Left lobe of liver (tissue), 2 donors: ENCODE results near the gene ESPN. TPM values are rescaled to one million over a fixed set of nuclear protein-coding genes. Genes with fewer than 3 reads are reported as not detected.
A peak's percentile ranks its signal among the peaks of the same experiment; 100 is the strongest.

Experiments used
- ATAC-seq: fragments of 200-7000 bp; cut with Tn5 transposase; one replicate; pipeline ENCODE4 v1.9.1; 2020; ENCODE audit warnings: mild to moderate bottlenecking, moderate library complexity
- DNase-seq: peaks from one replicate; pipeline ENCODE4 v3.0.0-alpha.2; 2020; ENCODE audit warnings: low spot score
- total RNA-seq: library from RNA; stranded (reverse); gene quantifications from one replicate; pipeline ENCODE4 v1.2.1, GENCODE V29; 2021
- donor health status: DM: no; HTN: no; CAD: no; lungs with moderate emphysema.
- donor health status: DM: no; HTN: yes; CAD: no.

ESPN gene
- total RNA-seq, 1 donor from 2014 or later: 172 TPM

DNA sequence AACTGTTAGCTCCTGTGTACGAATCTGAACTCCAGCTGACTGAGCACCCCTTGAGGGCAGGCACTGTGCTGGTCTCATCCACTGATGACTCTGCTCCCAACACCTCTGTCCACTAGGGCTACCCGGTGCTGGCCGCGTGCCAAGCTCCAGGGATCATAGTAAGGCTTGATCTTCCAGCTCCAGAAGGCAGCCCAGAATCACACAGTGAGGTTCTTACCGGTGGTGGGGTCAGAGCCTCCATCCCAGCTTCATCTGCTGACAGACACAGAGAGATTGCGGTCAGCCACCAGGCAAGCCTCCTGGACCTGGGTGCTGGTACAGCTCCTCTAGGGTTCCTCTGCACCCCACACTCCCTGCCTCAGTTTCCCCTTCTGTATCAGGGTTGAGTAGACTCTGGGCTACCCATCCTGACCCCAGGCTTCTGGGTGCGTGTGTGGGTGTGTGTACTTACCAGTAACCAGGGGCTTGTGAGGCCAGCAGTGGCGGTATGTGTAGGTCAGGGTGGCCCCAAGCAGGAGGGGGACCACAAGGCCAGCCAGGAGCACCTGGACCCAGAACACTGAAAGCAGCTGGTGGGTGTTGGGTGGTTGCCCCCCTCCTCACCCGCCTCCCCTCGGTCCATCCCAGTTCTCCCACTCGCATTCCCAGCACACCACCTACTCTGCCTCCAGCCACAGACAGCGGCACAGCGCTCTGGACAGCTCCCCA lies 38.0 kb downstream of the ESPN start:
- ATAC-seq (peak; percentile 25), DNase-seq (no peak)

DNA sequence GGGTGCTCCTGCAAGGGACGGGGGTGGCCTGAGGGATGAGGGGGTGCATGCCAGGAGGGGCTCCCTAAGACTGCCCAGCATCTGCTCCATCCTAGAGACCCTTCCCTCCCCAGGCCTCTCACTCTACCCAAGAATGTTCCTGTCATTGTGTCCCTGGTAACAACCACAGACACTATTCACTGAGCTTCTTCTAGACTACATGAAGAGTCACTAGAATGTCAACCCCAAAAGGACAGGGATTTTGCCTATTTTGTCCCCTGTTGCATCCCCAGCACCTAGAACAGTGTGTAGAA lies 38.5 kb downstream of the ESPN start:
- DNase-seq (no peak), ATAC-seq (no peak)

DNA sequence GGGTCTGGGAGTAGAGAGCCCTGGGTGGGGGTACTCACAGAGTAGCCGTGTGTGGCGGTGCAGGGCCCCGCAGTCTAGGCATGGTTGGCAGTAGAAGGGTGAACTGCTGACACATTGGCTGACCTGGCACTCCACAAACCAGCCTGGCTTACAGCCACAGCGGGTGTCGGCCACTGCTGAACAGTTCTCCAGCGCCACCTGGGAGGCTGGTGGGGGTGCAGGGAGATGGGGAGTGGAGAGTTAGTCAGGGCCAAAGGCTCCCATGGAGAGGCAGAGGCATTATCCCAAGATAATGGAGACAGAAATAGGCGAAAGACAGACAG lies 39.9 kb downstream of the ESPN start:
- ATAC-seq: peak; percentile 88
- DNase-seq: peak; percentile 92

DNA sequence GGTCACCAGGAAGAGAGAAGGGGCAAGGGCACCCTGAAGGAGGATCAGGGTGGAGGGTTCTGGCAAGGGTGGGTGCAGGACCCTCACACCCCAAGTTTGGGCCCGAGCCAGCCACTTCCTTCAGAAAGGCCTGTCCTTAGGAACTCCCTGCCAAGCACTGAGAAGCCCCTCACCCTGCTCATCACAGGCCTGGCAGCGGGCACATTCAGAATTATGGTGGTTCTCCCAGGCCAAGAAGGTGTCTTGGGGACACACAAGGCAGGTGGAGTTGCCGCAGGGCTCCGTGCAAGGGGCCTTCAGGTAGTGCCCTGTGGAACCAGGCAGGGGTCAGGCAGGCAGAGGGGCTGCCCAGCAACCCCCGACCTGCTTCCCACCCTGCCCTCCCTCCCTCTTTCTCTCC lies 40.3 kb downstream of the ESPN start:
- ATAC-seq (no peak), DNase-seq (no peak)

DNA sequence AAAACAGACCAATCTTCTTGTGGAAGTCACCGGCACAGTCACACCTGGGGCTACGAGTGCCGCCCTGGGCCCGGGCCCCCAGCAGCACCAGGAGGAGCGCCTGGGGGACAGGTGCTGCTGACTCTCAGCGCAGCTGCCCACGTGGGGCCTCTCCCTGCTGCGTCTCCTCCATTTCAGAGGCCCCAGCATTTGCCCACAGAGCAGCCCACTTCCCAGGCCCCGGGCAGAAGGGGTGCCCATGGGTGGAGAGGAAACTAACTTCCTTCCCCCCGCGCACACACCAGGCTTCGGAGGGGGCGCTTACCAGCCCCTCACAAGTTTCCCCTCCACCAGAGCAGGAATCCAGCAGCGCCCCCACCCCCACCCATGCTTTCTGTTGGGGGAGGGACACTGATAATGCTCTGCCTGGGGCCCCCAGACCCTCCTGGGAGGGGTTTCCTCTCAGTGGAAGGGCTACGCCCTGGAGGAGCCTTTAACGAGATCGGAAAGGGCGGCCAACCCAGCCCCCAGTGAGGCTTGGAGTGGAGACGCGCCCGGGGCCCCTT lies 41.0 kb downstream of the ESPN start:
- ATAC-seq (no peak), DNase-seq (no peak)

DNA sequence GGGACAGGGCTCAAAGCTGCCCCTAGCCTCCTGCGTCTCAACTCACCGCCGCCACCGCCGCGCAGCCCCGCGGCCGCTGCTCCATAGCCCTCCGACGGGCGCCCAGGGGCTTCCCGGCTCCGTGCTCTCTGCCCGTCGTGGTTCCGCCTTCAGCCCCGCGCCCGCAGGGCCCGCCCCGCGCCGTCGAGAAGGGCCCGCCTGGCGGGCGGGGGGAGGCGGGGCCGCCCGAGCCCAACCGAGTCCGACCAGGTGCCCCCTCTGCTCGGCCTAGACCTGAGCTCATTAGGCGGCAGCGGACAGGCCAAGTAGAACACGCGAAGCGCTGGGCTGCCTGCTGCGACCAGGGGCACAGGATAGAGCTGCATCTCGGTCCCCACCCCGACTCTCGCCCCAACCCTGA lies 41.4 kb downstream of the ESPN start, which contains the start of gene TNFRSF25:
TNFRSF25 (minus strand) TSS at position 151 of the 400 bp plus-strand sequence; CDS start at position 85, 66 bp downstream.
- DNase-seq (no peak), ATAC-seq (no peak)

DNA sequence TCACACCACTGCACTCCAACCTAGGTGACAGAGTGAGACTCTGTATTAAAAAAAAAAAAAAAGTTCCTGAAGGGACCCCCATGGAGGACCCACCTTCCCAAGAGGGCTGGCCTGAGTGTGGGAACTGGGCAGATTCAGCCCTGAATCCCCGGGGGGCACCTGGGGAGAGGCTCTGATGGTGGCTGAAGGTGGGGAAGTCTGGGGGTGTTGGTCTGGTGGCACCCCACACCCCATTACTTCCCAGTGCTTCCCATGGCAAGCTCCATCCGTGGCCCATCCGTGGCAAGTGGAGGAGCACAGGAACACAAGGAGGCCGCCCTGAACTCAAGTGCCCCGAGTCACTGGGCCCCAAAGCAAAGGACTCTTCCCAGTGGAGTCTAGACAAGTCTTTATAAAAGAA lies 42.2 kb downstream of the ESPN start:
- ATAC-seq: no peak
- DNase-seq: no peak

DNA sequence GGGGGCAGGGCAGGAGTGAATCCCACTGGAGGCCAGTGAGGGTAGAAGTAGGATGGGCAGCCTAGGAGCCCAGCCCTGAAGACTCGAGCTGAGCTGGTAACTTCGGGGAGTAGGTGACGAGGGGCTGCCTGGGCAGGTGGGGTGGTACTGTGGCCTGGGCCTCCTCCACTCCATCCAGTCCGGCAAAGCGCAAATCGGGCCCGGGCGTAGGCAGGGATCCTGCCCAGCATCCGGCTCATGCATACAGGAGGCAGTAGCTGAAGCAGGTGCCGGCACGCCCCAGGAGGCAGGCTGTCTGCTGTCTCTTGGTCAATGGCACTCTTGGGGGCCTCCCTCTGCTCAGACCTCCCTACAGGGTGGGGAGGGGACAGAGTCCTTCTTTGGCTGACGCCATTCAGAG lies 42.6 kb downstream of the ESPN start:
- ATAC-seq (no peak), DNase-seq (no peak)

DNA sequence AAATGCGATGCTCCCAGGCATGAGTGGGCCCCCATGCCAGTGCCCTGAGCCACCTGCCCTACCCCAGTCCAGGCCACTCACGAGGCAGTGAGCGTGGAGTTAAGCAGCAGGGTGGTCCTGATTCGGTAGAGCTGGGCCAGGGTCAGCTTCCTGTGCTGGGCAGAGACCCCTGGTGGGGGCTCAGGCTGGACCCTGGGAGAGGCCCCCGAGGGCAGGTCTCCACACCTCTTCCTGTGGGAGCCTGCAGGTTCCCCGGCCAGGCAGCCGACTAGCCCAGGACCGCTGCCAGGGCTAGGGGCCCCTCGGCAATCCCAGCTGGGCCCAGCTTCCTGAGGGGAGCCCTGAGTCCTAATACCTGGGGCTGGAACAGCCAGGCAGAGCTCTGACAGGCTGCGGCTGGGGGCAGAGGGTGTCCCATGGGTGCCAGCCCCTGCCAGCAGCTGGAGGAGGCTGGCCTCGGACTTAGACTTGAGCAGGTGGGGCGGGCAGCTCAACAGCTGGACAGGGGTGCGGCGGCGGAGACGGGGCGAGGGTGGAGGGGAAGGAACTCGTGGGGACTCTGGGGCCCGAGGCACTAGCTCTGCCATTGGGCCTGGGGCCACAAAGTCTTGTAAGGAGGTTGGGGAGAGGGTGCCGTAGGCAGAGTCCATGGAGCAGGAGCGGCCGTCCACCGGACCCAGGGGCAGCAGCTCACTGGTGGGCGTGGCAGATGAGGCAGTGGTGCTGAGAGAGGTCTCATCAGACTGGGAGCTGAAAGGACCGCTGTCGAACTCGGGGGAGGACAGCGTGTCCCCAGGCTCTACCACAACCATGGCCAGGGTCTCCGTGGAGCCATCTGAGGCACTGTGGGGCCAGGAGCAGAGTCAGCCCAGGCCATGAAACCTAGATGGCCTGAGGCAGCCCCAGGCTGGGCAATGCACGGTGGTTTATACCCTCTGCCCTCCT lies 43.4 kb downstream of the ESPN start:
- DNase-seq (no peak), ATAC-seq (no peak)

DNA sequence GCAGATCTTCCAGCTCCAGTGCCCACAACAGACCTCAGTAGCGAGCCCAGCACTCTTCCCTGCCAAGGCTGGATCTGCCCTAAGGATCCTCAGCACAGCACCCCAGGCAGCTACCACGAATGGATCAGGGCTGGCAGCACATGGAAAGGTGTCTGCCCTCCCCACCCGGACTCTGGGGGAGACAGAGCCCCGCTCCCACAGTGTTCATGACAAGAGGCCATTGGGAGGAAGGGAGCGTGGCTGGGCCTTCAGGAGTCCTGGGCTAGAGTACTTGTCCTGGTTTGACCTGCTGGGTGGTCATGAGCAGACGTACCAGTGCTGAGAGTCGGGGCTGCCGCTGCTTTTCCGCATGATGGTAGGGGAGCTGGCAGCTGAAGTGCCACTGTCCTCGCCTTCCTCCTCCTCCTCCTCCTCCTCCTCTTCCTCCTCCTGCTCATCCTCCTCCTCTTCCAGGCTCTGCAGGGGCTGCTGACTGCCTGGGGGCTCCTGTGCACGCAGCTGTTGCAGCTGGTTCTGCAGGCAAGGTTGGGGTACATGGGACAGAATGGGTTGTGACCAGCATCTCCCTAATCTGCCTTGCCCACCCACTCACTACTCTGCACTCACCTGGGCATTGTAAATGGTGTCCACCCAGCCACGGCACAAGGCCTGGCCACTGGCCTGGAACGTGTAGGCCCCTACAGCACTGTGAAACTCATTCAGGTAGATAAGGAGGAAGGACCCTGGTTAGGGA lies 44.3 kb downstream of the ESPN start:
- DNase-seq: no peak
- no peak for ATAC-seq

DNA sequence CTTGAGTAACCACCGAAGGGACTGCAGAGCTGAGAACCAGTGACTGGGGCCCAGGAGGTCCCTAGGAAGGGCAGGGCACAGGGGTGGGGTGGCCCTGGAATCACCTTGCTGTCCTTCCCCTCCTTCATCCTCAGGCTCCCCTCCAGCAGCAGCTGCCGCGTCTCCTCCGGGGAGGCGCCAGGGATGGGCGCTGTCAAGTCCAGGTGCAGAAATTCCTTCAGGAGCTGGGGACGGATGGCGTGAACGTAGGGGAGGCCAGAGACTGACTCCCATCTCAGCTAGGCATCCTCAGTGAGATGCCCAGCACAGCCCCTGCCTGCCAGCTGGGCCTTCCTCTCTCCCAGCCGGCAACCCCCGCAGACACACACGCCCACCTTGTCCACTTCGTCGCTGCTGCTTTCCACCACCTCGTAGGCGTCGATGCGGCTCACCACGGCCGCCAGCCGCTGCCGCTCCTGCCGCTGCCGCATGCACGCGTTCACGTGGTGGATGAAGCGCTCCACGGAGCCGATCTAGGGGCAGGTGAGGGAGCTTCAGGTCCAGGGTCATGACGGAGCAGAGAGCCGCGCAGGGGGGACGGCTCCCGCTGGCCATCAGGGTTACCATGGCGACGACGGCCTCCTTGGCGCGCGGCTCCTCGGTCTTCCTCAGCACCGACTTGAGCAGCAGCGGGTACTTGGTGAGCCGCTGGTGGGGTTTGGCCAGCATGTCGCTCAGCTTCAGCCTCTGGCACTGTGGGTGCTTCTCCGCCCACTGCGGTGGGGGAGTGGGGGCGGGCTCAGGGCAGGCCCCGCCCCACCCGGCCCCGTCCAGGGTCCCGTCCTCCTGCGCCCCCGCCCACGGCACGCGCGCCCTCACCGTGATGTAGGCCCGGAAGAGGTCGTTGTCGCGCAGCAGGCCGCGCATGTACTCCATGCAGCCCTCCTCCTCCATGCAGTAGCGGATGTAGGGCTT lies 45.8 kb downstream of the ESPN start:
- no peak for DNase-seq
- ATAC-seq: no peak

DNA sequence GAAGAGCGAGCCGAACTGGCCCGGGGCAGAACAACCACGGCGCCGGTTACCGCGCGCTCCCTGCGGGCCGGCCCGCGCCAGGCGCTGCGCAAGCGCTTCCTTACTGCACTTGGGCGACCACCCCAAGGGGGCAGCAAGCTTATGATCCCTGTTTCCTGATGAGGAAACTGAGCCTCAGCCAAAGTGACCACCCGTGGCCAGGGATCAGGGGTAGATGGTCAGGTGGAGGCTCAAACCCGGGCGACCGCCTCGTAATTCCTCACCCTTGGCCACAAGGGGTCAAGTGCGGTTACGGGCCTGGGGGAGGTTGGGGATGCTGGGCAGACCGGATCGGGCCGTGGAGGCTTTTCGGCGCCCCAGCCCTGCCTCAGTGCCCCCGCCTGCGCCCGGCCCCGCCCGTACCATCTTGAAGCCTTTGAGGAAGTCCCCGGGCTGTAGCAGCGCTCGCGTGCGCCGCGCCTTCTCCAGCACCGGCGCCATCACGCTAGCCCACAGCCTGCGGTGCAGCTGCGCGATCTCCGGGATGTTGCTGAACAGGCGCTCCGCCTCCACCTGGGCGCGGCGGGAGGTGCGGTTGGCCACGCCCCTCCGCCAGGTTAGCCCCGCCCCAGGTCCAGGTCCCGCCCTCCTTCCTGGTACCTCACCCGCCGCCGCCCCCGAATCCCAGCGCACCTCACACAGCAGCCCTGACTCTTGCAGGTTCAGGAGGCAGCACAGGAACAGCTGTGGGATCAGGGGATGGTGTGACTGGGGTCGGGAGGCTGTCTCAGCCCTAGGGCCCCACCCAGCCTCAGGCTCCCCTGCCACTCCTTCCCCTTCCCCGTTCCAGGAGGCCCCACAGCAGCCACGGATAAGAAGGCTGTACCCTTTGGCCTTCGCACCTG lies 46.8 kb downstream of the ESPN start:
- DNase-seq: no peak
- peak; percentile 46 for ATAC-seq

DNA sequence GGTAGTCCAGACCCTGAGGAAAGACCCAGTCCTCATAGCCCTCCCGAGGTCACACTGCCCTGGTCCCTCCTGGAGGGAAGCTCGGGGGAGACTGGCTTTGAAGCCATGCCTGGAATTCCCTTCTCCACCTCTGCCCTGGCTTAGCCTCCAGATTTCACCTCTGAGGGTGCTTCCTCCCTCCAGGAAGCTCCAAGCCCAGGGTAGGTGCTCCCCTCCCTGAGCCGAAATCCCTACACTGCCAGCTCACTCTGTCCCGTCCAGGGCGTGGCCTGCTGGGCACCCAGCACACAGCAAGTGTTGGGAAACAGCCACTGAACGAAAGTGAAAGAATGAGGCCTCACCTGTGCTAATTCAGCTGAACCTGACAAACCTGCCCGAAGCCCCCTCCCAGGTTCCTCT lies 47.4 kb downstream of the ESPN start:
- DNase-seq (peak; percentile 82), ATAC-seq (peak; percentile 83)

DNA sequence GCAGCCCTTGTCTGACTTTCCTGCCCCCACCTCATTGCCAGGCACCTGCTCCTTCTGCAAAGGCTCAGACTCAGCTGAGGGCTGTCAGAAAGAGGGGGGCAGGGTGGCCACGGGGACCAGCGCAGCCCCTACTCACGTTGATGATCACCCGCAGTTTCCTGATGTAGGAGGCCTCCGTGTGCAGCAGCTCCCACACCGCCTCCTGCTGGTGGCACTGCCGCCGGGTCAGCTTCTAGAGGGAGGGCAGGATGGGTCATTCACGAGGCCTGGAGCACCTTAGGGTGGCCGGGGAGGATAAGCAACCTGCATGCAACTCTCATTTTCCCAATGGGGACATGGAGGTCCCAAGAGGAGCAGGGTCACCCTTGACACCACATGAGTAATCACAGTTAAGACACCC lies 47.8 kb downstream of the ESPN start:
- no peak for ATAC-seq
- no peak for DNase-seq

DNA sequence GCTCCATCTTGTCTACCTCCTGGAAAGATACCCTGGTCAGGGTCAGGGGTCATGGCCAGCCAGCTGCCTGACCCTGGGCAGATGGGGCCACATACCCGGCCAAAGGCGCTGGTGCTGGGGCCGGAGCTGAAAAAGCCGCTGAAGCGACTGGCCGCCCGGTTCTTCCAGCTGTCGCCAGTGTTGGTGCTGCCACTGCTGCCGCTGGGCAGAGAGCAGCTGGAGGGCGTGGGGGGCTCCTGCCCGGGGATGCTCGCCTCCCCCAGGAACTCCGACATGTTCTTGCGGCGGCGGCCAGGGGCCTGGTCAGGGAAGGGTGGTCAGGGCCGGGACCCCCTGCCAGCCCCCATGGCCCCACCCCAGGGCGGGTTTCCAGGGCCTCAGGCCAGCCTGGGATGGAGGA lies 48.6 kb downstream of the ESPN start:
- no peak for ATAC-seq
- DNase-seq: no peak

DNA sequence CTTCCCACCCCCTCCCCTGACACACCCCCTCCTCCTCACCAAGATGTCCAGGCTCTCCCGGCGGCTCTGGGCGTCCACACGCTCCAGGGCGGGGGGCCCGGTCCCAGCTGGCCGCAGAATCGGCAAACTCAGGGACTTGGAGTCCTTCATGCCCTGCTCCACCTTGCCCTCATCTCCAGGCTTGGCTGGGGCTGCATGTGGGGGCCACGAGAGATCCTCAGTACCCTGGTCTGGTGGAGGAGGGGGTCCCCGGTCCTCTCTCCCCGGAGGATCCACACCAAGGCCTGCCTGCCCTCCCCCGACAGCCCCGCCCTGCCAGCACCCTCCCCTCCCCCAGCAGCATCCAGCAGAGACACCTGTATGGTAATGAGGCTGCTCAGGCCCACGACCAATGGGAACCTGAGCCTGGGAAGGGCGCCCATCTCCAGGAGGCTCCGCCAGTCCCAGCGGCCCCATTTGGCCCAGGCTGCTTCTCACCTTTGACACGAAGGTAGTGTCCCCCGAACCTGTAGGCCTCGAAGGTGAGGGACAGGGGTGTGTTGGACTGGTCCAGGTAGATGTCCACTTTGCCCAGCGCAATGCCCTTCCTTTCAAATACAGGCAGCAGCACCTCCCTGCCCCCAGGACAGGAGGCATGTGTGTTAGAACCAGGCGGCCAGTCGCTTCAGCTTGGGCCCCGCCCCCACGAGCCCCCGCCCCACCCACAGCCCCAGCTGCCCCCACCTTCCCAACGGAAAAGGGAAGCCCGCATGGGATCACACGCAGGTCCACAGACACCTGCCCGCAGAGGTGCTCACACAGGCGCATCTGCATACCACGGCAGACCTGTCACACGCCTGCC lies 49.6 kb downstream of the ESPN start:
- ATAC-seq (no peak), DNase-seq (no peak)

DNA sequence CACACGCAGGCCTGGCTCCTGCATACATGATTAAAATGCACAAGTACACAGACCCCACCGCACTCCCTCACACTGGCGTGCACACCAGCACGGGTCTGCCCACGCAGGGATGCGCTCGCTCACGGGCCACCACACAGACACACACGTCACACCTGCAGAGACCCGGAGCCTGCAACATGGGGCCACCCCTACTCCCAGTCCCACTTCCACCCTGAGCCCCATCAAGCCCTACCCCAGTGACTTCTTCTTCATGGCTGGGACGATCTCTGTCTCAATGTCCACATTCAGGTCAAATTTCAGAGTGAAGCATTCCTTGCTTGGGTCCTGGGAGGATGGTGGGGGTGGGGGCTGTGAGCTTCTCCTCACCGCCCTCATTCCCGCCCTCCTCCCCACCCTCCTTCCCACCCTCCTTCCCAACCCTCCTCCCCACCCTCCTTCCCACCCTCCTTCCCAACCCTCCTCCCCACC lies 50.3 kb downstream of the ESPN start:
- ATAC-seq: no peak
- no peak for DNase-seq

DNA sequence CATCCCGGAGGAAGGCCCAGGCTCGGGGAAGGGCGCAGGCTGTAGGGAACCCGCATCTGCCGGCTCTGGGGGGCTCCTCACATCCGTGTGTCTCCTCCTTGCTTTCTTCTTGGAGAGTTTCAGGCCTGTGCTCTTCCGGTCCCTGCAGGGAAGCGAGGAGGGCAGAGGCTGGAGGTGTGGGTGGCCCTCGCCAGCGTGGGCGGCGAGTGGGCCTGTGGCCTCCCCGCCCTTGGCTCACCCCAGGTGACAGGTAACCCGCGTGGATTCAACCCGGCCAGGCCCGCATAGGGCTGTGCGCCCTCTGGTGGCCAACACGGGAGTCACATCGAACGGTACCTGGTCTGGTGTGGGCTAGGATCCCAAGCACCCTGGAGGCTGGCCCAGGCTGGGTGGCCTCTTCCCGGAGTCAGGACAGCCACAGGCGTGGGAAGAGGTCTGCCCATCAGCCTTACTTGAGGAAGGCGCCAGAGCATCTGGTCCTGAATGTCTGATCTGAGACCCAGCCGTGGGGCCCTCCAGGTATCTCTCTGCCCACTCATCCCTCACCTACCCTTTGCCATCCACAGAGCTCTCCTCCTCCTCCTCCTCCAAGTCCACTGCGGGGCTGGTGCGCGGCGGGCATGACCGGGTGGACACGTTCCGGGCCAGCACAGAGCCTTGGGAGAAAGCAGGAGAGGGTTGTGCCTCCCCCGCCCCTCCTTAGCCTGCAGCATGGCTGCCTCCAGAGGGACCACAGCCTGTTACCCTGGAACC lies 51.0 kb downstream of the ESPN start:
- ATAC-seq (peak; percentile 86), DNase-seq (peak; percentile 82)
